Sigmoid colon (tissue), 4 donors: ENCODE data around the gene KCTD1.

ENCODE experiments used
- CTCF ChIP-seq, 4 experiments: fragments of 450-650 bp in 3 of 4; fragments of 200-600 bp in 1 of 4; IDR thresholded peaks; one replicate each; pipeline ENCODE4 v1.5.1; 2016 to 2019; ENCODE audit warnings: antibody characterized with exemption in 4 of 4, mild to moderate bottlenecking in 3 of 4, moderate library complexity in 2 of 4
- EP300 ChIP-seq, 4 donors: sonication (generic); formaldehyde crosslinking; IDR thresholded peaks; one replicate each; pipeline ENCODE4 v1.6.1; 2017; ENCODE audit warnings: antibody characterized with exemption in 4 of 4
- POLR2A ChIP-seq, 2 donors: fragments of 450-650 bp; IDR thresholded peaks; one replicate each; pipeline ENCODE4 v1.6.1; 2016; ENCODE audit warnings: antibody characterized with exemption in 2 of 2, mild to moderate bottlenecking in 2 of 2, moderate library complexity in 2 of 2
- POLR2AphosphoS5 ChIP-seq, 4 donors: sonication (generic); formaldehyde crosslinking; IDR thresholded peaks; one replicate each; pipeline ENCODE4 v1.6.1; 2017; ENCODE audit warnings: antibody characterized with exemption in 4 of 4

GRCh38 chr18:26450989-26451682 is 97.2 kb downstream of the KCTD1 start:
- TF ChIP-seq POLR2A (IDR thresholded peaks at IDR 0.05), result no peak
- TF ChIP-seq CTCF (IDR thresholded peaks at IDR 0.05), result no peak
- TF ChIP-seq EP300 (IDR thresholded peaks at IDR 0.05), result no peak
- TF ChIP-seq POLR2AphosphoS5 (IDR thresholded peaks at IDR 0.05), result no peak
